ENCODE data around the gene BTBD6. TPM values are rescaled to one million over a fixed set of nuclear protein-coding genes. Genes with fewer than 3 reads are reported as not detected.
"Not testable (repeated sequence)": the region's sequence is repeated elsewhere in the genome, so short reads cannot be mapped to it uniquely, and the experiment has no call there.

The BTBD6 gene
- total and polyA plus RNA-seq, 2 experiments from 2014 or later, result 42.2 to 47.5 TPM

DNA sequence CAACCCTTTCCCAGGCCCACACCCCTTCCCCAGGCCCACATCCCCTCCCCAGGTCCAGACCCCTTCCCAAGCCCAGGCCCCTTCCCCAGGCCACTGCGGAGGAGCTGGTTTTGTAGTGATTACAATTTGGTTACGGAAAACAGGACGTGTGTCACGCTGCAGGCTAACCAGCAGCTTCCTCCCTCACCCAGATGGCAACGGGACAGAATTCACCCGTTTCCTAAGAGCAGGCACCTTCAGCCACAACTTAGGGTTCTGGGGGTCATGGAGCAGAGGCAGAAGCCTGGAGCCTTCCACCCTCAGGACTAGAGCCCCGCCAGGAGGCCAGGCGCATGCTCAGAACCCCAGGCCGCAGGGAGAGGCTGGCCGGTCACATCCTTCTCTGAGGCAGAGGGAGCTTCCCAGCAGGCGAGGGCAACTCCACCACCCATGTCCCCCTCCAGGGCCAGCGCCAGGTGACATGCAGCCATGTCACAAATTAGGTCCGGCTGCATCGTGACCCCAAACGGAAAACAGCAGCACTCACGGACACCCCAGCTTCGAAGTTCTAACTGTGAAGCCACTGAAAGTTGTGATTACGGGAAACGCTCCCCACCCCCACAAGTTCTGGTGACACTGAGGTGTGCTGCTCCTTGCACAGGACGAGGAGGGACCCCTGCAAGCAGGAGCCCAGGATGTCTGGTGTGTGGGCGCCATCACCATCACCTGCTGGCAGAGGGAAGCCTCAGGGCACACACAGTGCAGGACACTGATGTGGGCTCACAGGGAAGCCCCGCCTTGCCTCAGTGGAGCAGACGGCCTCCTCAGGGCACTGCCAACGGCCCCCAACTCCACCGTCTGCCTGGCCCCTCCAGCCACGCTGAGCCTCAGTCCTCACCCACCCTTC is 44.7 kb downstream of the BTBD6 start:
- DNase-seq (ENCODE audit: low spot score), result no peak
- no peak overlapping the region for H3K27ac ChIP-seq
- no peak overlapping the region for H2AFZ ChIP-seq
- TF ChIP-seq EZH2 (IDR thresholded peaks at IDR 0.05; ENCODE audit: borderline replicate concordance) (no peak), EZH2phosphoT487 (IDR thresholded peaks at IDR 0.05; ENCODE audit: low read depth, severe bottlenecking, unreplicated experiment) (no peak)
- TF ChIP-seq, protein P1, sequence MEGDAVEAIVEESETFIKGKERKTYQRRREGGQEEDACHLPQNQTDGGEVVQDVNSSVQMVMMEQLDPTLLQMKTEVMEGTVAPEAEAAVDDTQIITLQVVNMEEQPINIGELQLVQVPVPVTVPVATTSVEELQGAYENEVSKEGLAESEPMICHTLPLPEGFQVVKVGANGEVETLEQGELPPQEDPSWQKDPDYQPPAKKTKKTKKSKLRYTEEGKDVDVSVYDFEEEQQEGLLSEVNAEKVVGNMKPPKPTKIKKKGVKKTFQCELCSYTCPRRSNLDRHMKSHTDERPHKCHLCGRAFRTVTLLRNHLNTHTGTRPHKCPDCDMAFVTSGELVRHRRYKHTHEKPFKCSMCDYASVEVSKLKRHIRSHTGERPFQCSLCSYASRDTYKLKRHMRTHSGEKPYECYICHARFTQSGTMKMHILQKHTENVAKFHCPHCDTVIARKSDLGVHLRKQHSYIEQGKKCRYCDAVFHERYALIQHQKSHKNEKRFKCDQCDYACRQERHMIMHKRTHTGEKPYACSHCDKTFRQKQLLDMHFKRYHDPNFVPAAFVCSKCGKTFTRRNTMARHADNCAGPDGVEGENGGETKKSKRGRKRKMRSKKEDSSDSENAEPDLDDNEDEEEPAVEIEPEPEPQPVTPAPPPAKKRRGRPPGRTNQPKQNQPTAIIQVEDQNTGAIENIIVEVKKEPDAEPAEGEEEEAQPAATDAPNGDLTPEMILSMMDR (IDR thresholded peaks at IDR 0.05; ENCODE audit: poor library complexity), result no peak
- H3K4me1 ChIP-seq (ENCODE audit: insufficient read depth), result no peaks in the 10 kb centered on the region
- no peaks in the 10 kb centered on the region for H3K9me3 ChIP-seq (ENCODE audit: low read depth)
- no peaks in the 10 kb centered on the region for H3K27me3 ChIP-seq
- no peak overlapping the region for H3K4me2 ChIP-seq
- WGBS (ENCODE audit: low lambda C conversion rate, missing lambda C conversion rate), result 92% methylated on average over 26 of the region's 26 CpGs
- peaks cover 34% of the 10 kb centered on the region for H4K20me1 ChIP-seq (ENCODE audit: insufficient read depth, poor library complexity, severe bottlenecking)
- no peaks in the 10 kb centered on the region for H3K36me3 ChIP-seq (replicated peaks; ENCODE audit: insufficient read depth, low read depth)
- H3K9me2 ChIP-seq (replicated peaks; ENCODE audit: insufficient read depth), result no peaks in the 10 kb centered on the region
- peaks cover 96% of the 10 kb centered on the region for H3K79me2 ChIP-seq
- no peak overlapping the region for H3K4me3 ChIP-seq

DNA sequence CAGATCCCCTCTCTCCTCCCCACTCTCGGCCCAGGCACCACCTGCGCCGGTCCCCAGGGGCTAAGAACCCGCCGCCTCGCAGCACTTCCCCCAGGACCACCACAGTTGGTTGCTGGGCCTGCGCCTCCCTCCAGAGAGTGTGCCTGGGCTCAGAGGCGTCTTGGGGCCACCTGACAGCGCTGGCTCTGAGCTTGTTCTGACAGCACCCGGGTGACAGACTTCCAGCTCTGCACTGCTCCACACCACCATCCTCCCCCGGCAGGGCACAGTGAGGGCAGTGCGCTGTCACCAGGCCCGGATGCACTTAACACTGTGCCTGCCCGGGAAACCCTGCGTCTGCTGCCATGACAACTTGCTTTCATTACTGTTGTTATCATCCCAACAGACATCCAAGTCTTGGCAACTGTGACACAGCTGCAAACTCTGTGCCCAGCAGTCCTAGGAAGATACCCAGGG is 45.8 kb downstream of the BTBD6 start:
- TF ChIP-seq EZH2phosphoT487 (IDR thresholded peaks at IDR 0.05; ENCODE audit: low read depth, severe bottlenecking, unreplicated experiment), result no peak
- TF ChIP-seq EZH2 (IDR thresholded peaks at IDR 0.05; ENCODE audit: borderline replicate concordance), result no peak
- TF ChIP-seq, protein P1 (IDR thresholded peaks at IDR 0.05; ENCODE audit: poor library complexity), result no peak
- H3K4me3 ChIP-seq, result no peak overlapping the region
- no peak overlapping the region for H3K27ac ChIP-seq
- 86% methylated on average over 15 of the region's 15 CpGs for WGBS (ENCODE audit: low lambda C conversion rate, missing lambda C conversion rate)
- no peak overlapping the region for H3K4me2 ChIP-seq
- no peaks in the 10 kb centered on the region for H3K9me3 ChIP-seq (ENCODE audit: low read depth)
- no peaks in the 10 kb centered on the region for H3K9me2 ChIP-seq (replicated peaks; ENCODE audit: insufficient read depth)
- H3K79me2 ChIP-seq, result peaks cover 100% of the 10 kb centered on the region
- H3K4me1 ChIP-seq (ENCODE audit: insufficient read depth), result peaks cover 2% of the 10 kb centered on the region
- no peak overlapping the region for H2AFZ ChIP-seq
- no peak for DNase-seq (ENCODE audit: low spot score)
- no peaks in the 10 kb centered on the region for H3K27me3 ChIP-seq
- no peaks in the 10 kb centered on the region for H3K36me3 ChIP-seq (replicated peaks; ENCODE audit: insufficient read depth, low read depth)
- peaks cover 39% of the 10 kb centered on the region for H4K20me1 ChIP-seq (ENCODE audit: insufficient read depth, poor library complexity, severe bottlenecking)

DNA sequence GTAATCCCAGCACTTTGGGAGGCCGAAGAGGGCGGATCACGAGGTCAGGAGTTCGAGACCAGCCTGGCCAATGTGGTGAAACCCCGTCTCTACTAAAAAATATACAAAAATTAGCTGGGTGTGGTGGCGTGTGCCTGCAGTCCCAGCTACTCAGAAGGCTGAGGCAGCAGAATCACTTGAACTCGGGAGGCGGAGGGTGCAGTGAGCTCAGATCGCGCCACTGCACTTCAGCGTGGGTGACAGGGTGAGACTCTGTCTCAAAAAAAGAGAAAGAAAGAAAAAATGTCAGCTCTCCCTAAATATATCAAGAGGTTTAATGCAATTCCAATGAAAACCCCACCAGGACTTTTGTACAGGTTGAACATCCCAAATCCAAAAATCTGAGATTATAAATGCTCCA is 49.0 kb downstream of the BTBD6 start:
- not testable (repeated sequence) for H3K4me2 ChIP-seq; H2AFZ ChIP-seq; H3K36me3 ChIP-seq (replicated peaks; ENCODE audit: insufficient read depth, low read depth); H3K4me1 ChIP-seq (ENCODE audit: insufficient read depth); DNase-seq (ENCODE audit: low spot score); H3K9me3 ChIP-seq (ENCODE audit: low read depth); H3K4me3 ChIP-seq; H3K27ac ChIP-seq; H3K9me2 ChIP-seq (replicated peaks; ENCODE audit: insufficient read depth); H3K27me3 ChIP-seq
- peaks cover 79% of the 10 kb centered on the region for H3K79me2 ChIP-seq
- peaks cover 37% of the 10 kb centered on the region for H4K20me1 ChIP-seq (ENCODE audit: insufficient read depth, poor library complexity, severe bottlenecking)
- WGBS (ENCODE audit: low lambda C conversion rate, missing lambda C conversion rate), result over 99% methylated on average over 11 of the region's 11 CpGs
